Sigmoid colon (tissue), 4 donors: ENCODE data around the gene NRL.

Experiments
- CTCF ChIP-seq, 4 experiments: fragments of 450-650 bp in 3 of 4; fragments of 200-600 bp in 1 of 4; IDR thresholded peaks; one replicate each; pipeline ENCODE4 v1.5.1; 2016 to 2019; ENCODE audit warnings: antibody characterized with exemption in 4 of 4, mild to moderate bottlenecking in 3 of 4, moderate library complexity in 2 of 4
- EP300 ChIP-seq, 4 donors: sonication (generic); formaldehyde crosslinking; IDR thresholded peaks; one replicate each; pipeline ENCODE4 v1.6.1; 2017; ENCODE audit warnings: antibody characterized with exemption in 4 of 4
- POLR2A ChIP-seq, 2 donors: fragments of 450-650 bp; IDR thresholded peaks; one replicate each; pipeline ENCODE4 v1.6.1; 2016; ENCODE audit warnings: antibody characterized with exemption in 2 of 2, mild to moderate bottlenecking in 2 of 2, moderate library complexity in 2 of 2

GRCh38 chr14:24051789-24052655 is 62.7 kb downstream of the NRL start, which contains the start of gene CARMIL3:
- no peak for TF ChIP-seq CTCF (IDR thresholded peaks at IDR 0.05)
- TF ChIP-seq POLR2A (IDR thresholded peaks at IDR 0.05) = no peak
- TF ChIP-seq EP300 (IDR thresholded peaks at IDR 0.05) = no peak
